ENCODE results near the gene ATG13.

The ATG13 gene

GRCh38 chr11:46657186-46657585 is 39.8 kb downstream of the ATG13 start:
- no peak for TF ChIP-seq SPI1 (IDR thresholded peaks at IDR 0.05; ENCODE audit: borderline replicate concordance, low read depth)
- no peak for TF ChIP-seq REST (IDR thresholded peaks at IDR 0.05; ENCODE audit: insufficient replicate concordance, low read depth)
- TF ChIP-seq GABPA (IDR thresholded peaks at IDR 0.05; ENCODE audit: low read depth) = no peak
- TF ChIP-seq POLR2AphosphoS5 (IDR thresholded peaks at IDR 0.05; ENCODE audit: low read depth) = no peak
- no peak for TF ChIP-seq CTCF (IDR thresholded peaks at IDR 0.05; ENCODE audit: insufficient read depth, low read length)
- no peak for DNase-seq (ENCODE audit: low read depth in 1 of 2, low spot score in 1 of 2)
- no peak overlapping the region for H3K4me3 ChIP-seq (replicated peaks; ENCODE audit: insufficient read depth, low read length)

GRCh38 chr11:46658259-46658658 is 40.9 kb downstream of the ATG13 start:
- Histone ChIP-seq H3K27me3 (ENCODE audit: insufficient read depth, poor library complexity, severe bottlenecking) (no peaks in the 10 kb centered on the region), H3K4me3 (replicated peaks; ENCODE audit: insufficient read depth, low read length) (no peak overlapping the region), H3K27ac (replicated peaks) (peak overlapping the region; percentile 92)
- TF ChIP-seq GABPA (IDR thresholded peaks at IDR 0.05; ENCODE audit: low read depth) (no peak), CTCF (IDR thresholded peaks at IDR 0.05; ENCODE audit: insufficient read depth, low read length) (no peak), POLR2AphosphoS5 (IDR thresholded peaks at IDR 0.05; ENCODE audit: low read depth) (no peak), SPI1 (IDR thresholded peaks at IDR 0.05; ENCODE audit: borderline replicate concordance, low read depth) (no peak)
- peak in 1 of 2 experiments; percentile 42 for DNase-seq (ENCODE audit: low read depth in 1 of 2, low spot score in 1 of 2)

More at GRCh38 chr11:46657186-46657585, 39.8 kb downstream of the ATG13 start:
- peak overlapping the region; percentile 37; the same call in 1 of the 2 replicates for H3K27ac ChIP-seq (replicated peaks)
- no peaks in the 10 kb centered on the region for H3K27me3 ChIP-seq (ENCODE audit: insufficient read depth, poor library complexity, severe bottlenecking)

GRCh38 chr11:46659908-46660307 is 42.6 kb downstream of the ATG13 start:
- Histone ChIP-seq H3K27me3 (ENCODE audit: insufficient read depth, poor library complexity, severe bottlenecking) (no peaks in the 10 kb centered on the region), H3K27ac (replicated peaks) (peak overlapping the region; percentile 92), H3K4me3 (replicated peaks; ENCODE audit: insufficient read depth, low read length) (no peak overlapping the region)
- TF ChIP-seq CTCF (IDR thresholded peaks at IDR 0.05; ENCODE audit: insufficient read depth, low read length) = no peak
- TF ChIP-seq GABPA (IDR thresholded peaks at IDR 0.05; ENCODE audit: low read depth) = no peak
- peak; percentile 97 for TF ChIP-seq POLR2AphosphoS5 (IDR thresholded peaks at IDR 0.05; ENCODE audit: low read depth)
- peak; percentile 80 to 97 for DNase-seq (ENCODE audit: low read depth in 1 of 2, low spot score in 1 of 2)

- Histone ChIP-seq H3K27ac (replicated peaks) (peak overlapping the region; percentile 33), H3K4me3 (replicated peaks; ENCODE audit: insufficient read depth, low read length) (no peak overlapping the region), H3K27me3 (ENCODE audit: insufficient read depth, poor library complexity, severe bottlenecking) (no peaks in the 10 kb centered on the region)
- TF ChIP-seq REST (IDR thresholded peaks at IDR 0.05; ENCODE audit: insufficient replicate concordance, low read depth) = no peak
- TF ChIP-seq CTCF (IDR thresholded peaks at IDR 0.05; ENCODE audit: insufficient read depth, low read length) = no peak
- no peak for TF ChIP-seq POLR2AphosphoS5 (IDR thresholded peaks at IDR 0.05; ENCODE audit: low read depth)
- TF ChIP-seq GABPA (IDR thresholded peaks at IDR 0.05; ENCODE audit: low read depth) = no peak
- TF ChIP-seq SPI1 (IDR thresholded peaks at IDR 0.05; ENCODE audit: borderline replicate concordance, low read depth) = no peak
- DNase-seq (ENCODE audit: low read depth in 1 of 2, low spot score in 1 of 2) = no peak
Measured at GRCh38 chr11:46661836-46662235, 44.5 kb downstream of the ATG13 start.
